ENCODE measurements around the gene ABCF1. TPM values are rescaled to one million over a fixed set of nuclear protein-coding genes. Genes with fewer than 3 reads are reported as not detected.

The ABCF1 gene
- total RNA-seq, 2 donors from 2014 or later = 64.6 to 68.1 TPM

DNA sequence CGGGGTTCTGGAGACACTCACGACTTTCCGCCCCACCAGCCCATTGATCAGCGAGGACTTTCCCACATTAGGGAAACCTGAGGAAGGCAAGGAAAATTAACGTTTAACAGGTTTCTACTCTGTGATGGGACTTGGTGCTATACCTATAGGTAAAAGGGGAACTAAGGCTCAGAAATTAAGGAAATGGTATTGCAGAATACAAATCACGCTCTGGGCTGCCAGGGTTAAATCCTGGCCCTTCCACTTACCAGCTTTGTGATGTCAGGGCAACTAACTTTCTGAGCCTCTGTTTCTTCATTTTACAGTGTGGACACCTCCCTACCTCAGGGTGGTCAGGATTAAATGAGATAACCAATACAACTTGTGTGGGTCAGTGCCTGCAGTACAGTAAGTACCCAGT, 23.8 kb upstream of the ABCF1 start:
- H3K36me3 Mint-ChIP-seq (ENCODE audit: insufficient read depth in 2 of 2) = peaks cover 10 to 21% of the 10 kb centered on the region in 2 donors
- no peak for ATAC-seq (replicated peaks in 1 of 2)

DNA sequence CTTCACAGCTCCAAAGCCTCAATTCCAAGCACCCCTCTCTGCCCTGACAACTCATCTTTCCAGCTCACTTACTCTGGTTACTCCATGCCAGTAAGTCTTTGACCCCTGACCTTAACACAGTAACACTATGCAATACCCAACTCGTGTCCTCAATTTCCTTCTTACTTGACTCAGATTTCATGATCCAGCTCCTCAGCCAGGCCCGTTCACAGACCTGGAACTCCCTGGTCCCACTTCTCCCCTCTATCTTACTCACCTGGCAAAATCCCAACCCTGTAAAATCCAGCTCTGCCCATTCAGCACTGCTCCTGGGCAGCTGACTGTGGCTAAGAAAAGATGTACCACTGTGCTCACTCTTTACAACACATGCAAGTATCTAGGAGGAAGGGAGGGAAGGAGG, 22.9 kb upstream of the ABCF1 start:
- DNase-seq (no peak), ATAC-seq (replicated peaks in 1 of 2) (no peak)
- Mint-ChIP-seq H3K27ac (no peak overlapping the region), H3K4me3 (no peak overlapping the region), H3K36me3 (ENCODE audit: insufficient read depth in 2 of 2) (peaks cover 10 to 24% of the 10 kb centered on the region in 2 donors), H3K4me1 (ENCODE audit: low read depth) (peaks cover 18% of the 10 kb centered on the region), H3K9me3 (no peaks in the 10 kb centered on the region), H3K27me3 (ENCODE audit: low read depth) (no peaks in the 10 kb centered on the region)

More for the DNA sequence above, 23.8 kb upstream of the ABCF1 start:
- Mint-ChIP-seq H3K9me3 (no peaks in the 10 kb centered on the region), H3K27me3 (ENCODE audit: low read depth) (no peaks in the 10 kb centered on the region), H3K27ac (no peak overlapping the region), H3K4me1 (ENCODE audit: low read depth) (peaks cover 25% of the 10 kb centered on the region), H3K4me3 (no peak overlapping the region)
- DNase-seq = no peak

DNA sequence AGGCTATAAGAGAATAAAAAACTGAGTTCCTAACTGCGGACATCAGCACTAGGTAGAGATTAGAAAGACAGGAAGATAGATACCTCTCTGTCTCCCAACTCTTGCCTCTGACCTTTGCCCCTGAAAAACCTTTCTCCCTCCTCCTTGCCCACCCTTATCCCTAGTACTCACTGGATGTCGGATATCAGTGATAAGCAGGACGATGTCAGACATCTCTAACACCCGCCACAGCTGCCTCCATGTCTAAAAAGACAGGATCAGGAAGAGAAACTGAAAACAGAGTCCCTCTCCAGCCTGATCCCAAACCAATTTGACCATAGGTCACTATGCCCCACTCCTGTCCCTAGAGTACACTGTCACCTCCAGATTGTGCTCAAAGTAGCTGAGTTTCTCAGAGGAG, 16.8 kb upstream of the ABCF1 start:
- Mint-ChIP-seq H3K9me3 (no peaks in the 10 kb centered on the region), H3K36me3 (ENCODE audit: insufficient read depth in 2 of 2) (peaks cover 18 to 31% of the 10 kb centered on the region in 2 donors), H3K27ac (peak overlapping the region; percentile 5), H3K27me3 (ENCODE audit: low read depth) (no peaks in the 10 kb centered on the region), H3K4me3 (peak overlapping the region; percentile 97 to 99), H3K4me1 (ENCODE audit: low read depth) (peaks cover 52% of the 10 kb centered on the region)
- no peak for ATAC-seq (replicated peaks in 1 of 2)
- DNase-seq = no peak

DNA sequence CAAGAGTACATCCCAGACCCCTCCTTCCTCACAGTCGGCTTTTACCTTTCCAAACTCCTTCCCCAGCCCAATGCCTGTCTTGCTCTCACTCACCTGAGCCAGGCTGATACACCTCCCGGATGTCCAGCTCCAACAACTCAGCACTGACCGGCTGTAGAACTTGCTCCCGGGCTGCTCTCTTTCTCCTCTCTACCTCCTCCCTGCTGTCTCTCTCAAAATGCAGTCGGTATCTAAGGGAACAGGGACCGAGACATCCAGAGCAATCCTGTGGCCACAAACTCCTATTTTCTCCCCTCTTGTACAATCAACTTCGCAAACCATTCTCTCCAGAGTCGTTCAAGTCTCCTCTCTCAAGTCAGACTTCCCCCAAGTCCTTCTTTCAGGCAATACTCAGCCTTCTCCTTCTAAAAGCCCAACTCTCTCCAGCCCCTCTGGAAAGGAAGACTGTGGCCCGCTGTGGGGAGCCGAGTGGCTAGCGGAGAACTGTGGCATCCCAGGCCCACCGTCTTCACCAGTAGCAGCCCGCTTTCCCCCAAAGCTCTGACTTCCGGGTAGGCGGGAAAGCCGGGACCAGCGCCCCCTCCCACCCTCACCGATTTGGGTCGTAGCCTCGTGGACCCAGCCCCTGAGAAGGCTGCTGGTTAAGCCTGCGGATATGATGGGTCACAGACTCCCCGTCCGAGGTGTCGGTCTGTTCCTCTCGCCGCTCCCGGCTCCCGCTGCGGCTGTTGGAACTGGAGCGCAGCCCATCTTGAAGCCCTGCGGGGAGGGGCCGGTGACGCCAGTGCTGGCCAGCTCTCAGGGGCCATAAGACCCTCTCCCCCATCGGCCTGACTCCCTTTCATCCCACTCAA, 16.1 kb upstream of the ABCF1 start:
- no peaks in the 10 kb centered on the region for H3K27me3 Mint-ChIP-seq (ENCODE audit: low read depth)
- ATAC-seq (replicated peaks in 1 of 2) (no peak), DNase-seq (peak; percentile 25 to 32)
- no peaks in the 10 kb centered on the region for H3K9me3 Mint-ChIP-seq
- H3K4me3 Mint-ChIP-seq = peak overlapping the region; percentile 97 to 99
- peaks cover 58% of the 10 kb centered on the region for H3K4me1 Mint-ChIP-seq (ENCODE audit: low read depth)
- H3K27ac Mint-ChIP-seq = peak overlapping the region; percentile 93
- peaks cover 16 to 29% of the 10 kb centered on the region in 2 donors for H3K36me3 Mint-ChIP-seq (ENCODE audit: insufficient read depth in 2 of 2)

DNA sequence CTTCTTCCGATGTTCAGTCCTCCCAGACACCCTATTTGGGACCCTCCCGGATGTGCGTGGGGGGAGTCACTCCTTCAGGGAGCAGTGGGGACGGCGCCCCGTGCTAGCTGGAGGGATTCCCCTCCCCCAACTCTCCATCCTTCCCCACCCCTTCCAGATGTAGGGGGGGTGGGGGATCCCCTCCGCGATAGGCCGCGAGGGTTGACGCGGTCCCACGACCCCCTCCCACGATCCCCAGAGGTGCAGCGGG, 15.5 kb upstream of the ABCF1 start:
- H3K27me3 Mint-ChIP-seq (ENCODE audit: low read depth) = no peaks in the 10 kb centered on the region
- peaks cover 13 to 24% of the 10 kb centered on the region in 2 donors for H3K36me3 Mint-ChIP-seq (ENCODE audit: insufficient read depth in 2 of 2)
- no peak for ATAC-seq (replicated peaks in 1 of 2)
- H3K4me3 Mint-ChIP-seq = peak overlapping the region; percentile 97 to 99
- peaks cover 63% of the 10 kb centered on the region for H3K4me1 Mint-ChIP-seq (ENCODE audit: low read depth)
- peak overlapping the region; percentile 93 for H3K27ac Mint-ChIP-seq
- DNase-seq = no peak
- no peaks in the 10 kb centered on the region for H3K9me3 Mint-ChIP-seq

DNA sequence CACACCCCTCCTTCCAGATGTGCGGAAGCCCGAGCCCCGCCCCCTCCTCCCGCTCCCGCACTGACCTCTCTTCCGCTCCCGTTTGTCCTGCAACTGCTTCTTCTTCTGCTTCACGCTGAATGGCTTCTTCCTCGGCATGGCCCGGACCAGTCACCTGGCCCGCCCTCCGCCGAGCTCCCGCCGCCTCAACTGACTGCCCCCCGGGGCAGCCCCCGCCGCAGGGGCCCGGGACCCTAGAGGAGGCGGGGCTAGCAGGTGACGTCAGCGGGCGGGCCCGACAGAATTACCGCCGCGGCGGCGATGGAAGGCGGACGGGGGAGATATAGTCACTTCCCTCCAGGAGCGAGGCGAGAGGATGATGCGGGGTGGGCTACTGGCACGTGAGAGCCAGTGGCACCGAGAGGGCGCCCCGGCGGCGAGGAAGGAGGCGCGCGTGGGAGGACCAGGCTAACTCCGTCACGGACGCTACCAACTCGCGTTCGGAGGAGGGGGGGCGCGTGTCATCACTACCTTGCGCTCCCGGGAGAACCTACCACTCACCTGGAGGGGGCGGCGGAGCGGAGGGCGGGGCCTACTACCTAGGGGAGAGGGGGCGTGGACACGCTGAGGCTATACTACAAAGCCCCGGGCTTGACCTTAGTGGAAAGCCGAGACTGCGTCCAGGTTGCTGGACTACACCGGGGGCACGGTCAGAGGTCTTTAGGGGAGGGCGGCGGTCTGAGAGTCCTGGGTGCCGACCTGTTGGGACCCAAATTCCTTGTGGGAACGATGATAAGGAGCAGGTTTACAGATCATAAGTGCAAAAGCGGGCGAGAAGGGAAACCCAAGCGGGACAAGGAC, 15.0 kb upstream of the ABCF1 start, which contains the start of gene GNL1:
Gene GNL1 (minus strand): TSS at position 424 of the 840 bp plus-strand sequence. CDS start 286 bp downstream, at position 138.
- DNase-seq = peak; percentile 99 to 100
- Mint-ChIP-seq H3K4me1 (ENCODE audit: low read depth) (peaks cover 63% of the 10 kb centered on the region), H3K4me3 (peak within 1 kb of the TSS; percentile 97 to 99), H3K9me3 (no peaks in the 10 kb centered on the region), H3K27ac (peak within 1 kb of the TSS; percentile 97), H3K27me3 (ENCODE audit: low read depth) (no peaks in the 10 kb centered on the region), H3K36me3 (ENCODE audit: insufficient read depth in 2 of 2) (peaks cover 10 to 21% of the 10 kb centered on the region in 2 donors)
- peak; percentile 91 to 93 for ATAC-seq (replicated peaks in 1 of 2)

DNA sequence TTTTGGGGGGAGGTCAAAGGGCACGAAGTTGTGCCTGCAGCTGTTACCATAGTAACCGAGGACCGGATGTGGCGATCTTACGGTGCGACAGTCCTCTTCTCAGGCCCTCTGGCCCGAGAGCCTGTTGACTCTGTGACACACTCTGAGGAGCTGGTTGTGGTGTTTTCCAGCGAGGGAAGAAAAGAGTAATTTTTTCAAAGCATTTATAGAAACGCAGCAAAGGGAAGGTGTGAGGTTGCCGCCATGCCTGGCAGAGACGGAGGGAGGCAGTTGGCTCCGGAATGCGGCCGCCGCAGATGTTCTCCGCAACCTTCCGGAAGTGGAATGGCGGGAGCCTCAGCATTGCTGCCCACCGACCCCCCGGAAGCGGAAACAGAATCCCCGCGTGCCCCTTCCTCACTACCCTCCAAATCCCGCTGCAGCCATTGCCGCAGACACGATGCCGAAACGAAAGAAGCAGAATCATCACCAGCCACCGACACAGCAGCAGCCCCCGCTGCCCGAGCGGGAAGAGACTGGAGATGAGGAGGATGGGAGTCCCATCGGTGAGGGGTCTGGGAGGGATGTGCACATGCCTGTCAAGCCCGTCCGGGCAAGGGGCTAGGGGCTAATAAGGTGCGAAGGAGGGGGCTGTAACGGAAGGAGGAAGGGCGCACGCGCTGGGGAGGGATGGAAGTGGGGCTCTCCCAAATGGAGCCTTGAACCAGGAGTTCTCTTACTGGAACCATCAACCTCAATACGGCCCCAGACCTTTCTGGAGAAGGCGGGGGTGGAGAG, 14.1 kb upstream of the ABCF1 start, which contains the start of gene PRR3:
Gene PRR3 (plus strand): TSS at position 390 of the 777 bp plus-strand sequence. CDS start 50 bp downstream, at position 440.
- Mint-ChIP-seq H3K27ac (peak within 1 kb of the TSS; percentile 97), H3K9me3 (no peaks in the 10 kb centered on the region), H3K36me3 (ENCODE audit: insufficient read depth in 2 of 2) (peaks cover 10 to 21% of the 10 kb centered on the region in 2 donors), H3K27me3 (ENCODE audit: low read depth) (no peaks in the 10 kb centered on the region), H3K4me3 (peak within 1 kb of the TSS; percentile 97 to 99), H3K4me1 (ENCODE audit: low read depth) (peaks cover 63% of the 10 kb centered on the region)
- ATAC-seq (replicated peaks in 1 of 2) (peak; percentile 81 to 82), DNase-seq (peak; percentile 89 to 93)

DNA sequence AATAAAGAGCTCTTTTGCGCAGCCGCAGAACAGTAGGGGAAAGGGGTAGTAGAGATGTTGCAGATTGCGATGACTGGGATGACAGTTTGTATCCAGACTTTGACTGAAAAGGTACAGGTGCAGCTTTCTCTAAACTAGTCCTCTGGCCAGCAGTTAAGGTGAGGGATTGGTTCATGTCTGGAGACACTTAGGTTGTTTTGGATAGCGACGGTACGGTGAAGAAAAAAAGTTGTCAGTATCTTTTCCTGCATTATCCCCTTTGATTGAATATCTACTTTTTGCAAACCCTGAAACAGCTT, 13.6 kb upstream of the ABCF1 start:
- no peaks in the 10 kb centered on the region for H3K9me3 Mint-ChIP-seq
- peak overlapping the region; percentile 97 to 99 for H3K4me3 Mint-ChIP-seq
- ATAC-seq (replicated peaks in 1 of 2) (peak in 1 of 2 donors; percentile 4), DNase-seq (peak in 1 of 2 donors; percentile 61)
- peaks cover 10 to 23% of the 10 kb centered on the region in 2 donors for H3K36me3 Mint-ChIP-seq (ENCODE audit: insufficient read depth in 2 of 2)
- peaks cover 65% of the 10 kb centered on the region for H3K4me1 Mint-ChIP-seq (ENCODE audit: low read depth)
- H3K27me3 Mint-ChIP-seq (ENCODE audit: low read depth) = no peaks in the 10 kb centered on the region
- H3K27ac Mint-ChIP-seq = peak overlapping the region; percentile 97

DNA sequence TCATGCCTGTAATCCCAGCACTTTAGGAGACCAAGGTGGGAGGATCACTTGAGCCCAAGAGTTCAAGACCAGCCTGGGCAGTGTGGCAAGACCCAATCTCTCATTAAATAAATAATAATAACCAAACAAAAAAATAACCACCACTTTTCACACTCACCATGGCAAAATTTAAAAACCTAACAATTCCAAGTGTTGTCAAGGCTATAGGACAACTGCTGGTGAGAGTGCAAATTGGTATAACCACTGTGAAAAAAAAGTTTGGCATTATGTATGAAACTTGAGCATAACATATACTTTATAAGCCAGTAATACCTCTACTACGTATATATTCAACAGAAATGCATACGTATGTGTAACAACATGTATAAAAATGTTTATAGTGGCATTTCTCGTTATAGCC, 10.3 kb upstream of the ABCF1 start:
- Mint-ChIP-seq H3K4me1 (ENCODE audit: low read depth) (peaks cover 56% of the 10 kb centered on the region), H3K4me3 (no peak overlapping the region), H3K36me3 (ENCODE audit: insufficient read depth in 2 of 2) (peaks cover 8 to 30% of the 10 kb centered on the region in 2 donors)

DNA sequence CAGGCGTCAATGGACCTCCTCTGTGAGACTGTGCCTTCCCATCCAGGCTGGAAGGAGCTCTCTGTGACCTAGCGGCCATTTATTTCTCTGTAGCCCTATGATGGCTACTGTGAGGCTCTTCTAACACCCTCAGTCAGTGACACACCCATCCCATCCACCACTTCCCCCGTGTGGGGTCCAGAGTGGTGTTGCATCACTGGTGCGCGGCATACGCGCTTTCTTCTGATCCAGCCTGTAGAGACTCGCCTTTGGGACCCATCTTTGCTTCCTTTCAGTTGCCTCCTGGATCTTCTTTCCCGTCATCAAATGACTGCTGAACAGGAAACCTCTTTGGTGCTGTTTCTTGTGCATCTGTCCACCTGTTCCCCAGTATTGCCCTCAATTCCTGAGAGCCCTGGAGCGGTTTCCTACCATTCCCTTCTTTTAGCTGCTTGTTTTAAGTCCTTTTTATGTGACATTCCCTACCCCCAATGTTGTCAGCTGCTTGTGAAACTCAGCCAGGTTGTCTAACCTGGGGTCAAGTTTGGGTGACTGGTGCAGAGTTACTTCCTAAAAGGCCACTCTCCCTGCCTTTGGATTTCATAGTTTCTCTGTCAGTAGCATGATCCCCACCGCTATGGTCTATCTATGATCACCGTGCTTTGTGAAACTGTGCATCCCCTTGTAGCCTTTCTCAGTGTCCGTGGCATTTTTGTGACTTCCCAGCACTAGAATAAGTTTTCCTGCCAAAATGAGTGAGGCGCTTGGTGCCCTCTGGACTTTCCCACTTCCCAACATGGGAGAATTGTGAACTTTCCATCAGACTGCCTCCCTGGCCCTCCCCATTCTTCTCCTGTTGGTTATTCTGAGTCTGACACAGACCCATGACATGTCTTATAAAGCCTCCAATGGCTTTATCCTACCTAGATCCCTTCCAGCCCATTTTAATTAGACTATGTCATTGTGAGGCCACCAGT, 8.5 kb upstream of the ABCF1 start:
- DNase-seq (no peak), ATAC-seq (replicated peaks in 1 of 2) (no peak)
- no peaks in the 10 kb centered on the region for H3K9me3 Mint-ChIP-seq
- no peaks in the 10 kb centered on the region for H3K27me3 Mint-ChIP-seq (ENCODE audit: low read depth)
- H3K4me3 Mint-ChIP-seq = no peak overlapping the region
- H3K27ac Mint-ChIP-seq = peak overlapping the region; percentile 7
- peaks cover 56% of the 10 kb centered on the region for H3K4me1 Mint-ChIP-seq (ENCODE audit: low read depth)
- peaks cover 3 to 26% of the 10 kb centered on the region in 2 donors for H3K36me3 Mint-ChIP-seq (ENCODE audit: insufficient read depth in 2 of 2)

More for the DNA sequence above, 10.3 kb upstream of the ABCF1 start:
- Mint-ChIP-seq H3K27me3 (ENCODE audit: low read depth) (no peaks in the 10 kb centered on the region), H3K9me3 (no peaks in the 10 kb centered on the region), H3K27ac (peak overlapping the region; percentile 33)
- ATAC-seq (replicated peaks in 1 of 2) (no peak), DNase-seq (no peak)

DNA sequence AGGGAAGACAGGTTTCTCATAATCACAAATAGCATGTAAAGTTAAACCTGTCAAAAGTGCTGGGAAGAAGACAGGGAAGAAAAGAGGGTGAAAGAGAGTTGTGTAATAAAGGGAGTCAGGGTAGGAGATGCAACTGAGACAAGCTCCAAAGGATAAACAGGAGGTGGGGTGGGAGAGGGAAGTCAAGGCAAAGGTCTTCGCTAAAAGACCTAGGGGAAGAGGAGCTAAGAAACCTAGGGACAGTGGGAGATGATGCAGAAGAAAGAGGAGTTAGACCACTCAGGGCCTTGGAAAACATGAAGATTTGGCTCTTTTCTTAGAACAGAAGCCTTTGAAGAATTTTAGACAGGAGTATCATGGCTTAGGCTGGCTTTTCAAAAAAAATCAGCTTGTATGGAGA, 7.1 kb upstream of the ABCF1 start:
- Mint-ChIP-seq H3K27ac (peak overlapping the region; percentile 16), H3K4me1 (ENCODE audit: low read depth) (peaks cover 50% of the 10 kb centered on the region), H3K9me3 (no peaks in the 10 kb centered on the region), H3K27me3 (ENCODE audit: low read depth) (no peaks in the 10 kb centered on the region), H3K36me3 (ENCODE audit: insufficient read depth in 2 of 2) (peaks cover 3 to 26% of the 10 kb centered on the region in 2 donors), H3K4me3 (no peak overlapping the region)
- ATAC-seq (replicated peaks in 1 of 2) (no peak), DNase-seq (no peak)

DNA sequence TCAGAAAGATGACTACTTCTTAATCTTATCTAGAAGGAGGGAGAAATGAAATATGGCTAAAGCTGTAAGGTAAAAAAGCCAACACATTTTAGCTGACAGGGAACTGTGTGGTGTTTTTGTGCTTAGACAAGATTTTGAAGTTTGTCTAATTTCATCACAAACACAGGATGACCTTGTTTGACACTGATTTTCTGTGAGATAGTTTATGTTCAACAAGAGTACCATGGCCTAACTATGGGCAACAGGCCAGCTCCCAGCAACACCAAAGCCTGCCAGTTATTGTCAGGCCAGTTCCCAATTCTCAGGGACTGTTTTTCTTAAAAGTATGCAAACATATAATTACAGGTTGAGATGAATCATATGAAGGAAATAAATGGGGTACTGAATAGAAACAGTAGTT, 5.5 kb upstream of the ABCF1 start:
- DNase-seq (no peak), ATAC-seq (replicated peaks in 1 of 2) (no peak)
- H3K4me1 Mint-ChIP-seq (ENCODE audit: low read depth) = peaks cover 52% of the 10 kb centered on the region
- H3K4me3 Mint-ChIP-seq = no peak overlapping the region
- no peak overlapping the region for H3K27ac Mint-ChIP-seq
- H3K36me3 Mint-ChIP-seq (ENCODE audit: insufficient read depth in 2 of 2) = peaks cover 3 to 20% of the 10 kb centered on the region in 2 donors
- no peaks in the 10 kb centered on the region for H3K9me3 Mint-ChIP-seq
- H3K27me3 Mint-ChIP-seq (ENCODE audit: low read depth) = no peaks in the 10 kb centered on the region
